Kidney (tissue), 14 donors: ENCODE data around the gene CETP. TPM values are rescaled to one million over a fixed set of nuclear protein-coding genes. Genes with fewer than 3 reads are reported as not detected.
"Not testable (repeated sequence)": the region's sequence is repeated elsewhere in the genome, so short reads cannot be mapped to it uniquely, and the experiment has no call there.

ENCODE experiments used
- DNase-seq, 5 donors: peaks; one replicate each; pipeline ENCODE4 v3.0.0-alpha.2; 2013 to 2020
- FAIRE-seq: peaks from 2 replicates; lab custom pipeline; 2012; peaks lifted over from hg19 to GRCh38; lab: Jason Lieb, UNC
- H3K27ac ChIP-seq, 2 donors: one replicate each; pipeline ENCODE4 v1.7.0; 2013; ENCODE audit warnings: low read depth in 2 of 2, low read length in 2 of 2, inconsistent platforms in 1 of 2
- H3K27me3 ChIP-seq: one replicate; pipeline ENCODE4 v1.7.1; 2013; ENCODE audit warnings: low read length, inconsistent platforms; ENCODE audit not compliant: control insufficient read depth, insufficient read depth
- H3K36me3 ChIP-seq, 3 donors: one replicate each; pipeline versions ENCODE4 v1.7.0 to v1.7.1; 2013; ENCODE audit warnings: low read length in 3 of 3, control low read depth in 1 of 3, inconsistent platforms in 1 of 3; ENCODE audit not compliant: insufficient read depth in 3 of 3, control insufficient read depth in 2 of 3
- H3K4me1 ChIP-seq, 3 donors: one replicate each; pipeline versions ENCODE4 v1.7.0 to v1.7.1; 2013; ENCODE audit warnings: low read length in 3 of 3, inconsistent platforms in 1 of 3, low read depth in 1 of 3; ENCODE audit not compliant: control insufficient read depth in 2 of 3, insufficient read depth in 2 of 3
- H3K4me3 ChIP-seq, 3 donors: one replicate each; pipeline versions ENCODE4 v1.7.0 to v1.8.1; 2013; ENCODE audit warnings: low read length in 3 of 3, control low read depth in 1 of 3, inconsistent platforms in 1 of 3
- H3K9ac ChIP-seq, 3 donors: one replicate each; pipeline versions ENCODE4 v1.7.0 to v1.7.1; 2013; ENCODE audit warnings: low read length in 3 of 3, control low read depth in 1 of 3, inconsistent platforms in 1 of 3
- H3K9me3 ChIP-seq, 3 donors: one replicate each; pipeline versions ENCODE4 v1.7.0 to v1.7.1; 2013; ENCODE audit warnings: low read length in 3 of 3, control low read depth in 1 of 3, inconsistent platforms in 1 of 3; ENCODE audit not compliant: control insufficient read depth in 2 of 3, insufficient read depth in 1 of 3
- CTCF ChIP-seq: IDR thresholded peaks from 3 replicates; pipeline ENCODE4 v1.5.1; 2012; ENCODE audit warnings: mild to moderate bottlenecking, moderate library complexity, borderline replicate concordance; ENCODE audit not compliant: insufficient read depth; ENCODE audit errors: extremely low read depth
- intact Hi-C: fragments of 100-400 bp; cut with DNase I; formaldehyde crosslinking; loops from one replicate; pipeline ENCODE4 v1.11.1; 2022
- polyA plus RNA-seq: library from polyadenylated mRNA; stranded (reverse); fragments of 350-450 nt; fragmentation: Illumina TruSeq; extraction: RNeasy Lipid Tissue Mini Kit (QIAGEN cat#74804); gene quantifications from one replicate; pipeline ENCODE4 v1.2.3, GENCODE V29; 2014; ENCODE audit warnings: low read depth, low replicate concordance; ENCODE audit not compliant: insufficient read depth
- total RNA-seq: library from RNA; stranded (reverse); fragmentation: NEBNext Ultra II Directional; extraction: Animal tissue kit (Norgen Biotek cat#: 25700); gene quantifications from one replicate; pipeline ENCODE4 v1.2.1, GENCODE V29; 2021
- donor health status: control.
- donor health status: control.
- donor health status: control.
- donor health status: control.
- donor health status: control.
- donor health status: DM: yes; HTN: yes; CAD: no.
- donor health status: Normal renal cell carcinoma (clear cell type).

Gene CETP
- total and polyA plus RNA-seq, 2 donors from 2014 or later: 1.3 to 2.1 TPM

- DNase-seq (peak in 4 of 5 donors; percentile 58 to 74 (median 70)), FAIRE-seq (no peak)
- Histone ChIP-seq H3K27me3 (no peaks in the 10 kb centered on the region), H3K9ac (no peak overlapping the region), H3K36me3 (no peaks in the 10 kb centered on the region), H3K4me1 (peaks cover 0 to 9% (median 0%) of the 10 kb centered on the region in 3 donors), H3K4me3 (no peak overlapping the region), H3K27ac (no peak overlapping the region), H3K9me3 (no peaks in the 10 kb centered on the region)
- intact Hi-C loops: no loop called here
- TF ChIP-seq CTCF: no peak
These were observed 42.0 kb downstream of the CETP start for GRCh38 chr16:57003439-57004386.

- Histone ChIP-seq H3K4me3 (no peak overlapping the region), H3K36me3 (no peaks in the 10 kb centered on the region), H3K27me3 (no peaks in the 10 kb centered on the region), H3K4me1 (peaks cover 0 to 7% (median 0%) of the 10 kb centered on the region in 3 donors), H3K9ac (no peak overlapping the region), H3K27ac (no peak overlapping the region), H3K9me3 (no peaks in the 10 kb centered on the region)
- intact Hi-C loops: no loop called here
- TF ChIP-seq CTCF: no peak
- peak in 1 of 5 donors; percentile 36 for DNase-seq
- no peak for FAIRE-seq
These were observed 42.9 kb downstream of the CETP start for GRCh38 chr16:57004387-57005250.

GRCh38 chr16:57005597-57005996 is 43.8 kb downstream of the CETP start:
- H3K4me3 ChIP-seq, H3K36me3 ChIP-seq, DNase-seq, H3K27me3 ChIP-seq, H3K9ac ChIP-seq, H3K4me1 ChIP-seq, FAIRE-seq, H3K9me3 ChIP-seq, H3K27ac ChIP-seq, intact Hi-C loops: not testable (repeated sequence)

GRCh38 chr16:57007050-57007449 is 45.3 kb downstream of the CETP start:
- no peak for TF ChIP-seq CTCF
- Histone ChIP-seq H3K9me3 (no peaks in the 10 kb centered on the region), H3K27me3 (no peaks in the 10 kb centered on the region), H3K9ac (no peak overlapping the region), H3K27ac (no peak overlapping the region), H3K36me3 (no peaks in the 10 kb centered on the region), H3K4me3 (no peak overlapping the region), H3K4me1 (no peaks in the 10 kb centered on the region)
- intact Hi-C loops: no loop called here
- FAIRE-seq (no peak), DNase-seq (no peak)
